ENCODE results near the gene LYPD6. TPM values are rescaled to one million over a fixed set of nuclear protein-coding genes. Genes with fewer than 3 reads are reported as not detected.

The LYPD6 gene
- total and polyA plus RNA-seq, 2 donors (not counting 3 experiments of a cell fraction or from before 2014, with no cell fraction given), result 3.0 to 4.0 TPM

DNA sequence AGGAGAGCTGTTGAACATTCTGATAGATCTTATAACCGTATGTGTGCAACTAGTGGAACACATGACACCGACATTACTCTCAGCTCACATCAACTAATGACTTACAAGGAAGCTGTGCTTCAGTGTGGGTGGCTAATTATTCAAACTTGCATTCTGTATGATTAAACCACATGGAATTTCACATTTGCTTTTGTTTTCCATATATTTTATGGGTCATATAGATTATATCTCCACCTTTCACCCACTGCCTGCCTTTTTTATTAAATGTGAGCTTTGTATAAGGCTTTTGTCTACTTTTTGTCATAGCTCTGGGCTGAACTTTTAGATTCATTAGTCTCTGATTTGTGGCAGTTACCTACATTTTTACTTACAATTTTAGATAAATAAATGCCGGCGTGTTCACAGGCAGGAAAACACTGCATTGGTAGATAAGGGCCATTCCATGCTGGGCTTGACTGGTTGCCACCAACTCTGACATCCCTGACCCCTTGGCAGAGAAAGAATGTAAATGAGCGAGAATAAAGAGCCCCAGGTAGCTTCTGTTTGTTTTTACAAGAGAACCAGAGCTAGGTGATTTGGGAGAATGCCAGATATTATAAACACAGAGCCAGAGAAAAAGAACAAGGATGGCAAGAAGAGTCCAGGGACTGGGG, 35.7 kb downstream of the LYPD6 start:
- FAIRE-seq (peak; percentile 78), DNase-seq (ENCODE audit: low read depth, low spot score) (peak; percentile 98)
- Histone ChIP-seq H4K20me1 (replicated peaks; ENCODE audit: control insufficient read depth, extremely low read depth, insufficient read depth, low read length) (no peaks in the 10 kb centered on the region), H3K9ac (replicated peaks; ENCODE audit: extremely low read depth, insufficient read depth, low read length) (no peak overlapping the region), H3K27ac (ENCODE audit: insufficient read depth, low read depth, low read length) (peak overlapping the region; percentile 49), H3K36me3 (ENCODE audit: control insufficient read depth in 2 of 2, extremely low read depth in 1 of 2, insufficient read depth in 2 of 2, low read length in 2 of 2) (no peaks in the 10 kb centered on the region), H3K79me2 (ENCODE audit: control insufficient read depth, insufficient read depth, low read length) (no peaks in the 10 kb centered on the region), H3K4me2 (ENCODE audit: insufficient read depth, low read length) (peak overlapping the region; percentile 37), H3K4me3 (replicated peaks in 1 of 3; ENCODE audit: insufficient read depth in 1 of 3, low read depth in 1 of 3, low read length in 3 of 3) (no peak overlapping the region), H3K9me3 (replicated peaks; ENCODE audit: control insufficient read depth, insufficient read depth, low read length) (no peaks in the 10 kb centered on the region), H3K4me1 (ENCODE audit: control insufficient read depth, extremely low read depth, insufficient read depth, low read length) (peaks cover 20% of the 10 kb centered on the region), H3K27me3 (ENCODE audit: control insufficient read depth in 2 of 2, insufficient read depth in 2 of 2, low read length in 2 of 2) (no peaks in the 10 kb centered on the region), H2AFZ (ENCODE audit: low read depth, low read length) (no peak overlapping the region), H3K9me1 (replicated peaks; ENCODE audit: control insufficient read depth, extremely low read depth, insufficient read depth, low read length) (no peaks in the 10 kb centered on the region)
- POLR2A ChIA-PET, result no interaction called here
- dilution Hi-C loops (cut with MboI; ENCODE audit: extremely low pct_ligation_motif_present, low sequenced_read_pairs), result no loop called here
- CTCF ChIA-PET, result interaction anchor here (1.0 to 1.9 kb wide), 8 partner anchors 10 to 349 kb away, joined by 3 to 18 read pairs (median 4); partner anchors contain the start of gene LYPD6
- TF ChIP-seq POLR2A (IDR thresholded peaks at IDR 0.05; ENCODE audit: low read depth, low read length), result peak; percentile 15
- peak; percentile 38 for TF ChIP-seq POLR2AphosphoS5 (IDR thresholded peaks at IDR 0.05; ENCODE audit: insufficient read depth, low read depth, low read length)
- TF ChIP-seq JUN (IDR thresholded peaks at IDR 0.05; ENCODE audit: borderline replicate concordance, insufficient read depth, insufficient read length, low read depth), result no peak
- peak; percentile 92 for TF ChIP-seq GATA2 (IDR thresholded peaks at IDR 0.05; ENCODE audit: insufficient read depth, insufficient read length, low read depth, low read length)
- no peak for TF ChIP-seq EZH2 (IDR thresholded peaks at IDR 0.05; ENCODE audit: borderline replicate concordance, low read depth, low read length, severe bottlenecking)
- TF ChIP-seq FOS (IDR thresholded peaks at IDR 0.05; ENCODE audit: borderline replicate concordance, insufficient read depth, low read length), result no peak
- intact Hi-C loops (cut with micrococcal nuclease), result loop anchor here (1.0 kb wide), 1 partner anchor 36 kb away; the partner anchor contains the start of gene LYPD6
- no TSS peak for BruUV-seq (replicated peaks)

DNA sequence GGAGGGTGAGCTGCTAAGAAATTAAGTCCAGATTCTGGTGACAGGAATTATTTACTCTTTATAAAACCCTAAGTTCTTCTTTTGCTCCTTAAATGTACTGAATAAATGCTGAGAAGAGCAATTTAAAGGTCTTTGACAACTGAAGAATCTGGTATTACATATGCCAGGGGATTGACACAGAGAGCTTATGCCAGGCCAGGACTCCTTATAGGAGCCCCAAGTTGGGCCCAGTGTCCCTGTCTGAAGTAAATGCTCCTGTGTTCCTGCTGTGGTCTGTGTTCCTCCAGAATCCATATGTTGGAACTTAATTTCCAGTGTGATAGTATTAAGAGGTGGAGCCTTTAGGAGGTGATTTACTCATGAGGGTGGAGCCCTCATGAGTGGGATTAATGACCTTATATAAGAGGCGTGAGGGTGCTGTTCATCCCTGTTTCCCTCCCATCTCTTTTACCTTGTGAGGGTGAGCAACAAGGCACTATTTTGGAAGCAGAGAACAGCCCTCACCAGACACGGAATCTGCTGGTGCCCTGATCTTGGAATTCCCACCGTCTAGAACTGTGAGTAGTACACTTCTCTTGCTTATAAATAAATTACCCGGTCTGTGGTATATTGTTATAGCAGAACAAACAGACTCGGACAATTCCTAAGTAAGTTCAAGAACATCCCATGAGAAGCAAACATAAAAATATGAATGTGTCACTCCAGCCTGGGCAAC, 39.8 kb downstream of the LYPD6 start:
- Histone ChIP-seq H4K20me1 (replicated peaks; ENCODE audit: control insufficient read depth, extremely low read depth, insufficient read depth, low read length) (no peaks in the 10 kb centered on the region), H3K27ac (ENCODE audit: insufficient read depth, low read depth, low read length) (no peak overlapping the region), H3K9me3 (replicated peaks; ENCODE audit: control insufficient read depth, insufficient read depth, low read length) (no peaks in the 10 kb centered on the region), H3K4me1 (ENCODE audit: control insufficient read depth, extremely low read depth, insufficient read depth, low read length) (peaks cover 19% of the 10 kb centered on the region), H3K36me3 (ENCODE audit: control insufficient read depth in 2 of 2, extremely low read depth in 1 of 2, insufficient read depth in 2 of 2, low read length in 2 of 2) (no peaks in the 10 kb centered on the region), H2AFZ (ENCODE audit: low read depth, low read length) (no peak overlapping the region), H3K9me1 (replicated peaks; ENCODE audit: control insufficient read depth, extremely low read depth, insufficient read depth, low read length) (no peaks in the 10 kb centered on the region), H3K27me3 (ENCODE audit: control insufficient read depth in 2 of 2, insufficient read depth in 2 of 2, low read length in 2 of 2) (no peaks in the 10 kb centered on the region), H3K4me2 (ENCODE audit: insufficient read depth, low read length) (no peak overlapping the region), H3K4me3 (replicated peaks in 1 of 3; ENCODE audit: insufficient read depth in 1 of 3, low read depth in 1 of 3, low read length in 3 of 3) (no peak overlapping the region), H3K79me2 (ENCODE audit: control insufficient read depth, insufficient read depth, low read length) (no peaks in the 10 kb centered on the region), H3K9ac (replicated peaks; ENCODE audit: extremely low read depth, insufficient read depth, low read length) (no peak overlapping the region)
- TF ChIP-seq JUN (IDR thresholded peaks at IDR 0.05; ENCODE audit: borderline replicate concordance, insufficient read depth, insufficient read length, low read depth) (no peak), GATA2 (IDR thresholded peaks at IDR 0.05; ENCODE audit: insufficient read depth, insufficient read length, low read depth, low read length) (no peak), MYC (IDR thresholded peaks at IDR 0.05; ENCODE audit: low read depth, low read length) (no peak), POLR2A (IDR thresholded peaks at IDR 0.05; ENCODE audit: low read depth, low read length) (no peak), EZH2 (IDR thresholded peaks at IDR 0.05; ENCODE audit: borderline replicate concordance, low read depth, low read length, severe bottlenecking) (no peak), FOS (IDR thresholded peaks at IDR 0.05; ENCODE audit: borderline replicate concordance, insufficient read depth, low read length) (no peak), POLR2AphosphoS5 (IDR thresholded peaks at IDR 0.05; ENCODE audit: insufficient read depth, low read depth, low read length) (no peak)
- TF ChIP-seq, protein P1, sequence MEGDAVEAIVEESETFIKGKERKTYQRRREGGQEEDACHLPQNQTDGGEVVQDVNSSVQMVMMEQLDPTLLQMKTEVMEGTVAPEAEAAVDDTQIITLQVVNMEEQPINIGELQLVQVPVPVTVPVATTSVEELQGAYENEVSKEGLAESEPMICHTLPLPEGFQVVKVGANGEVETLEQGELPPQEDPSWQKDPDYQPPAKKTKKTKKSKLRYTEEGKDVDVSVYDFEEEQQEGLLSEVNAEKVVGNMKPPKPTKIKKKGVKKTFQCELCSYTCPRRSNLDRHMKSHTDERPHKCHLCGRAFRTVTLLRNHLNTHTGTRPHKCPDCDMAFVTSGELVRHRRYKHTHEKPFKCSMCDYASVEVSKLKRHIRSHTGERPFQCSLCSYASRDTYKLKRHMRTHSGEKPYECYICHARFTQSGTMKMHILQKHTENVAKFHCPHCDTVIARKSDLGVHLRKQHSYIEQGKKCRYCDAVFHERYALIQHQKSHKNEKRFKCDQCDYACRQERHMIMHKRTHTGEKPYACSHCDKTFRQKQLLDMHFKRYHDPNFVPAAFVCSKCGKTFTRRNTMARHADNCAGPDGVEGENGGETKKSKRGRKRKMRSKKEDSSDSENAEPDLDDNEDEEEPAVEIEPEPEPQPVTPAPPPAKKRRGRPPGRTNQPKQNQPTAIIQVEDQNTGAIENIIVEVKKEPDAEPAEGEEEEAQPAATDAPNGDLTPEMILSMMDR (IDR thresholded peaks at IDR 0.05; ENCODE audit: extremely low read depth in 1 of 2, insufficient read depth in 1 of 2, low read depth in 1 of 2, low read length in 2 of 2), result no peak
- TF ChIP-seq, protein P2, sequence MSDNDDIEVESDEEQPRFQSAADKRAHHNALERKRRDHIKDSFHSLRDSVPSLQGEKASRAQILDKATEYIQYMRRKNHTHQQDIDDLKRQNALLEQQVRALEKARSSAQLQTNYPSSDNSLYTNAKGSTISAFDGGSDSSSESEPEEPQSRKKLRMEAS (IDR thresholded peaks at IDR 0.05; ENCODE audit: insufficient read depth, insufficient read length), result no peak
- FAIRE-seq, result no peak
- no TSS peak for BruUV-seq (replicated peaks)
- no peak for DNase-seq (ENCODE audit: low read depth, low spot score)
- ChIA-PET POLR2A (no interaction called here), CTCF (no interaction called here)
- intact Hi-C loops (cut with micrococcal nuclease) (no loop called here), dilution Hi-C loops (cut with MboI; ENCODE audit: extremely low pct_ligation_motif_present, low sequenced_read_pairs) (no loop called here)

Measured in endothelial cell of umbilical vein (primary cell).